ENCODE measurements around the gene DOK7. TPM values are rescaled to one million over a fixed set of nuclear protein-coding genes. Genes with fewer than 3 reads are reported as not detected.

DOK7 gene
- total RNA-seq, 1 experiment from 2014 or later = 5.3 TPM

DNA sequence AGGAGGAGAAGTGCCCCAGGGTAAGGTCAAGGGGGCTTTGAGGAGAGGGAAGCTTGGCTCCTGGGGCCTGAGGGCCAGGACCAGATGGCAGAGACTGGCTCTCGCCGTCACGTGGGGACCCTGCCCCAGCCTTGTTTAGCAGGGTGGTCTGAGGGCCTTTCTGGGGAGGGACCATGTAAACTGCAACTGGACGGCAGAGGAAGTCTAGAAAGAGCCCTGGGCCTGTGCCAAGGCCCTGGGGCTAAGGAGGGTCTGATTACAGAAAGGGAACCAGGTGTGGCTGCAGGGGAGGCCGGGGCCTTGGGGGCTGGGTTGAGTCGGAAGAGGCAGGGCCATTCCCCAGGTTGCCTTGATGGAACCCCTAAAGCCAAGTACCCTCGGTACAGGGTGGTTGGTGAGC, 23.1 kb upstream of the DOK7 start:
- no TSS peak for BruUV-seq (replicated peaks)
- TF ChIP-seq, protein P1, sequence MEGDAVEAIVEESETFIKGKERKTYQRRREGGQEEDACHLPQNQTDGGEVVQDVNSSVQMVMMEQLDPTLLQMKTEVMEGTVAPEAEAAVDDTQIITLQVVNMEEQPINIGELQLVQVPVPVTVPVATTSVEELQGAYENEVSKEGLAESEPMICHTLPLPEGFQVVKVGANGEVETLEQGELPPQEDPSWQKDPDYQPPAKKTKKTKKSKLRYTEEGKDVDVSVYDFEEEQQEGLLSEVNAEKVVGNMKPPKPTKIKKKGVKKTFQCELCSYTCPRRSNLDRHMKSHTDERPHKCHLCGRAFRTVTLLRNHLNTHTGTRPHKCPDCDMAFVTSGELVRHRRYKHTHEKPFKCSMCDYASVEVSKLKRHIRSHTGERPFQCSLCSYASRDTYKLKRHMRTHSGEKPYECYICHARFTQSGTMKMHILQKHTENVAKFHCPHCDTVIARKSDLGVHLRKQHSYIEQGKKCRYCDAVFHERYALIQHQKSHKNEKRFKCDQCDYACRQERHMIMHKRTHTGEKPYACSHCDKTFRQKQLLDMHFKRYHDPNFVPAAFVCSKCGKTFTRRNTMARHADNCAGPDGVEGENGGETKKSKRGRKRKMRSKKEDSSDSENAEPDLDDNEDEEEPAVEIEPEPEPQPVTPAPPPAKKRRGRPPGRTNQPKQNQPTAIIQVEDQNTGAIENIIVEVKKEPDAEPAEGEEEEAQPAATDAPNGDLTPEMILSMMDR (IDR thresholded peaks at IDR 0.05; ENCODE audit: unreplicated experiment) = no peak
- intact Hi-C loops (cut with micrococcal nuclease) = no loop called here
- ChIA-PET POLR2A (interaction anchor here (1.0 to 1.6 kb wide), 2 partner anchors 12 to 53 kb away, joined by 5 to 7 read pairs; no protein-coding TSS in a partner anchor), CTCF (interaction anchor here (0.6 to 3.3 kb wide), 5 partner anchors 8 to 304 kb away, joined by 3 to 21 read pairs (median 3); no protein-coding TSS in a partner anchor)
- no peak overlapping the region for H3K4me3 Mint-ChIP-seq (ENCODE audit: unreplicated experiment)
- no peak overlapping the region for H3K27ac Mint-ChIP-seq (ENCODE audit: low read depth, unreplicated experiment)
- no peaks in the 10 kb centered on the region for H3K27me3 Mint-ChIP-seq (ENCODE audit: insufficient read depth, unreplicated experiment)
- peaks cover 20% of the 10 kb centered on the region for H3K4me1 Mint-ChIP-seq (ENCODE audit: insufficient read depth, unreplicated experiment)
- no peak for DNase-seq (ENCODE audit: unreplicated experiment)
- no peaks in the 10 kb centered on the region for H3K36me3 Mint-ChIP-seq (ENCODE audit: insufficient read depth, unreplicated experiment)
- no peaks in the 10 kb centered on the region for H3K9me3 Mint-ChIP-seq (ENCODE audit: unreplicated experiment)

DNA sequence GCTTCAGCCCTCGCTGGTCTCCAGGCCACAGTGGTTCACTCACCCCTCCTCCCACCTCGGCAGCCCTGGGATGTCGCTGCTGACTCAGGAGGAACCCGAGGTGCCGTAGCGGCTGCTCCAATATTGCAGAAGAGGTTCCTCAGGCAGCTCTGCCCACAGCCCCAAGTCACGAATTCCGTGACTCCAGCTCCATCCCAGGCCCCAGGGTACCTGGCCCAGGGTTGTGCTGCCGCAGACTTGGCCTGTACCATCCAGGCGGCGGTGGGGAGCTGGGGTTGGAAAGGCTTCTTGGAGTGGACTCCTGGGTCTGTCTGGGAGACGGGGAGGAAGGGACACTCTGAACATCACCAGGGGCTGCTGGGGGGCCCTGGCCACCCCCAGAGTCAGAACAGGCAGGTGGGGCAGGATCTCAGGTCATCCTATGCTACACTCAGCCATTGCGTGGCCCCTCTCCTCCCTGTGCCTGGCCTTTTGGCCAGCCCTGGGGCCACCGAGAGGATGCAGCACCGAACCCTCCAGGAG, 22.1 kb upstream of the DOK7 start:
- peak; percentile 59 for DNase-seq (ENCODE audit: unreplicated experiment)
- Mint-ChIP-seq H3K4me1 (ENCODE audit: insufficient read depth, unreplicated experiment) (peaks cover 20% of the 10 kb centered on the region), H3K4me3 (ENCODE audit: unreplicated experiment) (no peak overlapping the region), H3K27ac (ENCODE audit: low read depth, unreplicated experiment) (peak overlapping the region; percentile 59), H3K9me3 (ENCODE audit: unreplicated experiment) (no peaks in the 10 kb centered on the region), H3K36me3 (ENCODE audit: insufficient read depth, unreplicated experiment) (no peaks in the 10 kb centered on the region), H3K27me3 (ENCODE audit: insufficient read depth, unreplicated experiment) (no peaks in the 10 kb centered on the region)
- ChIA-PET CTCF (interaction anchor here (0.6 to 3.3 kb wide), 5 partner anchors 39 to 332 kb away, joined by 3 to 21 read pairs (median 4); no protein-coding TSS in a partner anchor), POLR2A (interaction anchor here (0.8 to 1.6 kb wide), 5 partner anchors 11 to 93 kb away, joined by 3 to 7 read pairs (median 5); no protein-coding TSS in a partner anchor)
- BruUV-seq (replicated peaks) = no TSS peak
- TF ChIP-seq, protein P1 (IDR thresholded peaks at IDR 0.05; ENCODE audit: unreplicated experiment) = no peak
- intact Hi-C loops (cut with micrococcal nuclease) = no loop called here

DNA sequence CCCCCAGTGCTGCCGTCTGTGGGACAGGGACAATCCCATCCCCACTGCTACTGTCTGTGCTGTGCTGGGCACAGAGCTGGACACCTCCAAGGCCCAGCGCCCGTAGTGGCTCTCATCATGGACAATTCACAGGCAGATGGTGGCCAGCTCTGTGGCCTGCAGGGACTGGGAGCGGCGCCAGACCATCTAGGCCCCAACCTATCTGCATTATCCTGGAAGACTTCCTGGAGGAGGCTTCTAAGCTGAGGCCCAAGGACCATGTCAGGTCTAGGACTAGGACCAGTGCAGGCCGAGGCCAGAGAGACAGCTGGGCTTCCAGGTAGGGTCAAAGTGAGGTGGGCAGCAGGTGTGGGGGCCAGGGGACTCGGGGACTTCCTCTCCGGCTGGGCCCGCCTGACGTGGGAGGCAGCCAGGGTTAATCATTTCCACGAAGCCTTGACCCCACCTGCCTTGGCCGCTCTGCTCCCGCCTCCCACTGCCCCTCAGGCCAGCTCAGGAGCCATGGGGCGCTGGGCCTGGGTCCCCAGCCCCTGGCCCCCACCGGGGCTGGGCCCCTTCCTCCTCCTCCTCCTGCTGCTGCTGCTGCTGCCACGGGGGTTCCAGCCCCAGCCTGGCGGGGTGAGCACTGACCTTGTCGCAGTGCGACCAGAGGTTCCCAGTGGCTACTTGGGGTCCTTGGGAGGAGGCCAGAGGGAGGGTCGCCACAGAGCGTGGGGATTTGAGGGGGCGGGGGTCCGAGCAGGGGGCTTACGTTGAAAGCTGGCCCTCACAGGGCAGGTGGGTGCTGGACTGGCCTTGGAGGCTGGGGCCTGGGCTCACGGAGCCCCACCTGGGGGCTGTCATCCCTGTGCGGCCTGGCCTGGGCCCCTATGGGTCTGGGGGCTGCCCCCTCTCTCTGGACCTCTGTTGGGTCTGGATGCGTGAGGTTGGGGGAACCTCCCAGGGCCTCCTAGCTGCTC, 21.3 kb upstream of the DOK7 start, which contains the start of gene HGFAC:
Gene HGFAC, plus strand, starts transcription at position 468 of the 959 bp plus-strand sequence. Its CDS starts 34 bp downstream, at position 502.
- ChIA-PET POLR2A (interaction anchor here (1.3 to 1.6 kb wide), 3 partner anchors 10 to 93 kb away, joined by 3 to 7 read pairs (median 5); no protein-coding TSS in a partner anchor), CTCF (interaction anchor here (0.5 to 3.3 kb wide), 9 partner anchors 38 to 504 kb away, joined by 3 to 21 read pairs (median 4); no protein-coding TSS in a partner anchor)
- H3K4me1 Mint-ChIP-seq (ENCODE audit: insufficient read depth, unreplicated experiment) = peaks cover 14% of the 10 kb centered on the region
- no peaks in the 10 kb centered on the region for H3K9me3 Mint-ChIP-seq (ENCODE audit: unreplicated experiment)
- DNase-seq (ENCODE audit: unreplicated experiment) = no peak
- H3K4me3 Mint-ChIP-seq (ENCODE audit: unreplicated experiment) = no peak within 1 kb of the TSS
- BruUV-seq (replicated peaks) = no TSS peak
- TF ChIP-seq, protein P1 (IDR thresholded peaks at IDR 0.05; ENCODE audit: unreplicated experiment) = no peak
- H3K36me3 Mint-ChIP-seq (ENCODE audit: insufficient read depth, unreplicated experiment) = no peaks in the 10 kb centered on the region
- intact Hi-C loops (cut with micrococcal nuclease) = no loop called here
- H3K27me3 Mint-ChIP-seq (ENCODE audit: insufficient read depth, unreplicated experiment) = no peaks in the 10 kb centered on the region
- H3K27ac Mint-ChIP-seq (ENCODE audit: low read depth, unreplicated experiment) = peak within 1 kb of the TSS; percentile 59

Measured in MCF 10A (cell line).